WERI-Rb-1 (cell line): Measurements from ENCODE around the gene ADGRL3.

Source experiments
- DNase-seq: peaks from one replicate; pipeline ENCODE4 v3.0.0-alpha.2; 2020
- H3K27ac ChIP-seq: fragments of 250-450 bp; sonication (Bioruptor Pico); 2 replicates; pipeline ENCODE4 v1.5.1; 2020; ENCODE audit warnings: mild to moderate bottlenecking, moderate library complexity
- H3K27me3 ChIP-seq: fragments of 250-450 bp; sonication (Bioruptor Pico); 2 replicates; pipeline ENCODE4 v1.5.1; 2021; ENCODE audit warnings: mild to moderate bottlenecking, low read depth, moderate library complexity; ENCODE audit not compliant: insufficient read depth, severe bottlenecking
- H3K36me3 ChIP-seq: fragments of 250-450 bp; sonication (Bioruptor Pico); 2 replicates; pipeline ENCODE4 v1.5.1; 2020; ENCODE audit warnings: mild to moderate bottlenecking, moderate library complexity
- H3K4me3 ChIP-seq: 2 replicates; pipeline ENCODE4 v1.5.1; 2011; ENCODE audit warnings: low read depth, mild to moderate bottlenecking, control low read depth, low read length
- H3K9me3 ChIP-seq: fragments of 250-450 bp; sonication (Bioruptor Pico); 2 replicates; pipeline ENCODE4 v1.5.1; 2021; ENCODE audit warnings: mild to moderate bottlenecking, moderate library complexity; ENCODE audit not compliant: severe bottlenecking
- CTCF ChIP-seq: IDR thresholded peaks from 2 replicates; pipeline ENCODE4 v1.5.1; 2011; ENCODE audit warnings: low read depth, mild to moderate bottlenecking, control low read depth, inconsistent platforms, low read length

Gene ADGRL3

GRCh38 chr4:61872983-61873382 lies 672.9 kb downstream of the ADGRL3 start:
- Histone ChIP-seq H3K27me3 (no peaks in the 10 kb centered on the region), H3K27ac (no peak overlapping the region), H3K4me3 (no peak overlapping the region), H3K36me3 (no peaks in the 10 kb centered on the region), H3K9me3 (no peaks in the 10 kb centered on the region)
- TF ChIP-seq CTCF = no peak
- DNase-seq = no peak

GRCh38 chr4:61877266-61877665 lies 677.1 kb downstream of the ADGRL3 start:
- H3K36me3 ChIP-seq = no peaks in the 10 kb centered on the region
- H3K9me3 ChIP-seq = no peaks in the 10 kb centered on the region
- H3K27ac ChIP-seq = no peak overlapping the region
- H3K4me3 ChIP-seq = no peak overlapping the region
- no peak for DNase-seq
- TF ChIP-seq CTCF = no peak
- no peaks in the 10 kb centered on the region for H3K27me3 ChIP-seq

- no peak for TF ChIP-seq CTCF
- Histone ChIP-seq H3K27me3 (no peaks in the 10 kb centered on the region), H3K27ac (no peak overlapping the region), H3K9me3 (no peaks in the 10 kb centered on the region), H3K4me3 (no peak overlapping the region), H3K36me3 (no peaks in the 10 kb centered on the region)
- no peak for DNase-seq
Measured at GRCh38 chr4:61877893-61878292, 677.8 kb downstream of the ADGRL3 start.

GRCh38 chr4:61882381-61882780 lies 682.3 kb downstream of the ADGRL3 start:
- TF ChIP-seq CTCF = no peak
- Histone ChIP-seq H3K4me3 (no peak overlapping the region), H3K27ac (no peak overlapping the region), H3K27me3 (no peaks in the 10 kb centered on the region), H3K36me3 (no peaks in the 10 kb centered on the region), H3K9me3 (no peaks in the 10 kb centered on the region)
- DNase-seq = no peak

- no peak overlapping the region for H3K27ac ChIP-seq
- no peak for DNase-seq
- no peaks in the 10 kb centered on the region for H3K27me3 ChIP-seq
- H3K36me3 ChIP-seq = no peaks in the 10 kb centered on the region
- no peaks in the 10 kb centered on the region for H3K9me3 ChIP-seq
- no peak for TF ChIP-seq CTCF
- H3K4me3 ChIP-seq = no peak overlapping the region
Measured at GRCh38 chr4:61886131-61886530, 686.0 kb downstream of the ADGRL3 start.

GRCh38 chr4:61889117-61889516 lies 689.0 kb downstream of the ADGRL3 start:
- no peak for TF ChIP-seq CTCF
- Histone ChIP-seq H3K4me3 (no peak overlapping the region), H3K27ac (no peak overlapping the region), H3K9me3 (no peaks in the 10 kb centered on the region), H3K36me3 (no peaks in the 10 kb centered on the region), H3K27me3 (no peaks in the 10 kb centered on the region)
- no peak for DNase-seq
